GOT3 (cell line): Measurements from ENCODE around the gene RPL7A.
"Not testable (repeated sequence)": the region's sequence is repeated elsewhere in the genome, so short reads cannot be mapped to it uniquely, and the experiment has no call there.

Source experiments
- DNase-seq: peaks from one replicate; lab custom pipeline; 2025; ENCODE audit warnings: mixed read lengths; lab: John Stamatoyannopoulos, UW

Gene RPL7A

DNA sequence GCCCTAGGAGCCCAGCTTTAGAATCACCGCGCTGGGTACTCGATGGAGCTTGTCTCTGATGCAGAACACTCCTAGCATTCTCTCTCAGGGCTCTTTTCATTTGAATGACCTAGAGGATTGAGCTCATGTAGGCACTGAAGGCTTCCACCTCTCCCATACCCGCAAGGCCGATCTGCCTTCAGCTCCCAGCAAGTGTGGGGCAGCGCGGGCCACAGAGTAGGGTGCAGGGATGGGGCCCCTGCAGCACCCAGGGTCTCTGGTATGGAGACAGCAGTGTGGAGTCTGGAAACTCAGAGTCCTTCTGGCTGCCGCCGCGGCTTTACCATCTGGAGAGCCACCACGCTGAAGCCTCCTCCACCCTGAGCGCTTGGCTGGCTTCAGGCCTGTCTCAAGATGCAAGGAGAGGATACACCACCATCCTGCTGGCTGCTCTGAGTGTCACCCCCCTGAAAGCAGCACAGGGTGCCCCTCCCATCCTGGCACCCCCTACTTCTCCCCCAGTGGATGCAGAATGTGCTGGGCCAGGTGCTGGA lies 41.1 kb downstream of the RPL7A start:
- DNase-seq: no peak

DNA sequence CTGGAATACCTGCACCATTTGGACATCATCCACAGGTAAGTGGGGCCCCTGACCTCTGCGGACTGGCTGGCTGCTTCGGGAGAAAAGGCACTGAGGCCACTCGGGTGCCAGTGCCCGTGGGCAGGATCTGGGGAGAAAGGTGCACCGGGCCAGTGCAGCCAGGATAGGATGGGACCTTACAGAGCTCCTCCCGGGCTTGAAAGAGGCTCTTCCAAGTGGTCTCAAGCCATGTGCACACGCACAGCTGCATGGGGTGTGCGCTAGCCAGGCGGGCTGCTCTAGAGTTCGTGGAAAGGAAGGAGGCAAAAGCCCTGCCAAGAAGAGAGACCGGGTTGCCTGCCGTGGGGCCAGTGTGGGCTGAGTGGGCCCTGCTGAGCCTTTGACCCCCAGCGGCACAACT lies 41.5 kb downstream of the RPL7A start:
- DNase-seq: no peak

DNA sequence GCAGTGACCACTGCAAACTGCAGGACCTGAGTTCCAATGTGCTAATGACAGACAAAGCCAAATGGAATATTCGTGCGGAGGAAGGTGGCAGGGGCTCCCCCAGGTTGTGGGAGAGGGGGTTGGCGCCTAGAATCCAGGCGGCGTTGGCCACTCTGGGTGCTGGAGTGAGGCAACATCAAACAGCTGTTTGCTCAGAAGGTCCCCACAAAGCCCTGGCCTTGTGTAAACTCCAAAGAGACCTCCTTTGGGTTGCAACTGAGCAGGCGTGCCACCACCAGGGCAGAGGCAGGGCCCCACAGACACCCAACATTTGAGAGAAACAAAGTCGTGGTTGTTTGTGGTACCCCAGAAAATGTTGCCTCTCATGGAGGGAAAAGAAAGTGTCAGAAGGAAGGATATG lies 42.7 kb downstream of the RPL7A start:
- DNase-seq: no peak

DNA sequence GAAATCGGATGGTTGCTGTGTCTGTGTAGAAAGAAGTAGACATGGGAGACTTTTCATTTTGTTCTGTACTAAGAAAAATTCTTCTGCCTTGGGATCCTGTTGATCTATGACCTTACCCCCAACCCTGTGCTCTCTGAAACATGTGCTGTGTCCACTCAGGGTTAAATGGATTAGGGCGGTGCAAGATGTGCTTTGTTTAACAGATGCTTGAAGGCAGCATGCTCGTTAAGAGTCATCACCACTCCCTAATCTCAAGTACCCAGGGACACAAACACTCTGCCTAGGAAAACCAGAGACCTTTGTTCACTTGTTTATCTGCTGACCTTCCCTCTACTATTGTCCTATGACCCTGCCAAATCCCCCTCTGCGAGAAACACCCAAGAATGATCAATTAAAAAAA lies 43.4 kb downstream of the RPL7A start:
- DNase-seq: not testable (repeated sequence)

DNA sequence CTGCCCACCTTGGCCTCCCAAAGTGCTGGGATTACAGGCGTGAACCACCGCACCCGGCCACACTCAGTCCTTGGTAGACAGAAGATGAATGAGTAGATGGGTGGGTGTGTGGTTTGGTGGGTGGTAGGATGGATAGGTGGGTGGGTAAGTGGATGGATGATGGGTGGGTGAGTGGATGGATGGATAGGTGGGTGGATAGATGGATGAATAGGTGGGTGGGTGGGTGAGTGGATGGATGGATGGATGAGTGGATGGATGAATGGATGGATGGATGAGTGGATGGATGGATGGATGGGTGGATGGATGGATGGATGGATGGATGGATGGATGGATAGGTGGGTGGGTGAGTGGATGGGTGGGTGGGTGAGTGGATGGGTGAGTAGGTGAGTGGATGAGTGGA lies 44.3 kb downstream of the RPL7A start:
- not testable (repeated sequence) for DNase-seq

DNA sequence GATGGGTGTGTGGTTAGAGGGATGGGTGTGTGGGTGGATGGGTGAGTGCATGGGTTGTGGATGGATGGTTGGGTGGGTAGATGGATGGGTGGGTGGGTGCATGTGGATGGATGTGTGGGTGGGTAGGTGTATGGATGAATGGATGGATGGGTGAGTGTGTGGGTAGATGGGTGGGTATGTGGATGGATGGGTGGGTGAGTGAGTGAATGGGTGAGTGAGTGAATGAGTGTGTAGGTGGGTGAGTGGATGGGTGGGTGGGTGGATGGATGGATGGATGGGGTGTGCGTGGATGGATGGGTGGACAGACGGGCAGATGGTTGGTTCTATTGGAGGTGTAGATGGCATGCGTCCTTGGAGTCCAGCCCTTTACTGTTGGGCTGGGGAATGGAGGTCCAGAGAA lies 45.4 kb downstream of the RPL7A start:
- DNase-seq: no peak

DNA sequence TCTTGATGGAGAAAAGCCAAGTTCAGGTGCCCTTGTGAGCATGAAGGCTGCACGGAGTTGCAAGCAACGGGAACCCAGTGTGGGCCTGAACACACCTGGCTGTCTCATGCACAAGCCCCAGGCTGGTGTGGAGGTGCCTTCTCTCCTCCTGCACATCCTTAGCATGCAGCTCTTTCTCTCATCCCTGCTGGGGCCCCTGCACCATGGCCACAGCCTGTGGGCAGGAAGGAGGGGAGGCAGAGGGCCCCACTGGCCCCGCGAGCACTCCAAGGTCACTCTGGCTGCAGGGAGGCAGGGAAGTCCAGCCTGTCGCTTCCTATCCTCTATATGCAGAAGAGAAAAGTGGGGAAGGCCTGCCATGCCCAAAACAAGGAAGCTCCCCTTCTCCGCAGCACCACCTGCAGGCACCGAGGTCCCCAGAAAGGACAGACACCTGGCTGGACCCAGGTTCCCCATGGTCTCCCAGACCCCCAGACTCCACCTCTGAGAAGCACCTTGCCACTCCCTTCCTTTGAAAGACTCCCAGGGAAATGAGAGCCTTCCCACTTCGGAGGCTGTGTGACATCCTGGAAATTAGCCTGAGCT lies 46.8 kb downstream of the RPL7A start:
- no peak for DNase-seq

DNA sequence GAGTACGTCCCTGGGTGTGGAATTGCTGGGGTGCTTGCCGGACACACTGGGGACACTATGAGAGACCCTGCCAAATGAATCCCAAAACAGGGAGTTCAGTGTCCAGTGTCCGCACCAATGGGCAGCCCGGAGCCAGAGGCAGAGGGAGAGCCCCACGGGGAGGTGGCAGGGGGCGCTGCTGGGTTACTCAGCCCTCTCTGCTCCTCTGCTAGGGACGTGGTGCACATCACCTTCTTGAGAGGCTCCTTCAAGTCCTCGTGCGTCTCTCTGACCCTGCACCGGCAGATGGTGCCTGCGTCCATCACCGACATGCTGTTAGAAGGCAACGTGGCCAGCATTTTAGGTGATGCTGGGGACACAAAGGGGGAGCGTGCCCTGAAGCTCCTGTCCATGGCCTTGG lies 48.9 kb downstream of the RPL7A start:
- DNase-seq: no peak

DNA sequence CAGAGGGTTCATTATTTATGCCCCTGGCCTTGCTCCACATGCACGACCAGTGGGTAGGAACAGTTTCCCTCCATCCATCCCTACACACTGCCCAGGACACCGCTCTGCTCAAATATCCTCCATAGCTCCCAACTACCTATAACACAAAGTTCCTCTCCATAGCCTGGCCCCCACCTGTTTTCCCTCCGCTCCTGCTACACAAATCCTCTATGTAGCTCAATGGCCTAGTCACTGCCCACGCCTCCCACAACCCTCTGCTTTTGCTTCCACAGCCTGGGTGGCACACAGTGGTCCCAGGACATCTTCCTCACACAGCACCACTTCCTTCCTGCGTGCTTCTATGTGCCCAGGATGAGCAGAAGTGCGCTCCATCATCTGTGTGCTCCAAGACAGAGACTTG lies 49.4 kb downstream of the RPL7A start:
- no peak for DNase-seq

DNA sequence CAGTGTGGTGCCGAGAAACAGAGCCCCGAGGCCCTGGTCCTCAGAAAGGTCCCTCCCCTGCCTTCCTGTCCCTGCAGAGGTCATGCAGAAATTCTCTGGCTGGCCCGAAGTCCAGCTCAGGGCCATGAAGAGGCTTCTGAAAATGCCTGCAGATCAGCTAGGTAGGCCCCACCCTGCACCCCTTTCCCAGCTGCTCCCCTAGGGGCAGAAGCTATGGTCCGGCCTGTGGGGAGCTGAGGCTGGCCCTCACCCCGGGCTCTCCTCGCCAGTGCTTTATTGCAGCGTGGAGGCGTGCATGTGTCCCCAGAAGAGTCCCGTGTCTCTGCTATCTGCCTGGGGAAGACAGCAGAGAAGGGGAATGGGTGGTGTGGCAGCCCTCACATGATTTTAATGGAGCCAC lies 49.9 kb downstream of the RPL7A start:
- DNase-seq: no peak

DNA sequence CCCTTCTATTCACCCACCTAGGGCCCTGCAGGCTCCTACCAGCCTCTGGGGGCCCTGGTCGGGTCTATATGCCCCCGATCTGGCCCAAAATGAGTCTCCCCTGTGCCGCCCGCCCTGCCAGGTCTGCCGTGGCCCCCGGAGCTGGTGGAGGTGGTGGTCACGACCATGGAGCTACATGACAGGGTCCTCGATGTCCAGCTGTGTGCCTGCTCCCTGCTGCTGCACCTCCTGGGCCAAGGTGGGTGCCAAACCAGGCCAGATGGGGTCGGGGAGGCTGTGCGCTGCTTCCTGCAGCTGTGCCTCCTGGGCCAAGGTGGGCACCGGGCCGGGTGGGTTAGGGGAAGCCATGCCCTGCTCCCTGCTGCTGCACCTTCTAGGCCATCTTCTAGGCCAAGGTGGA lies 52.3 kb downstream of the RPL7A start:
- no peak for DNase-seq
